Loucy (cell line): ENCODE data around the gene NBEAL2.
A peak's percentile ranks its signal among the peaks of the same experiment; 100 is the strongest.

Experiments used
- H2AFZ ChIP-seq: fragments of 200-600 bp; sonication (generic); 2 replicates; pipeline ENCODE4 v1.6.0; 2016; ENCODE audit warnings: antibody characterized with exemption, mild to moderate bottlenecking, low read length, moderate library complexity
- H3F3A ChIP-seq: fragments of 200-600 bp; 2 replicates; pipeline ENCODE4 v1.6.0; 2016; ENCODE audit warnings: antibody characterized with exemption, low read depth, mild to moderate bottlenecking
- H3K27me3 ChIP-seq: fragments of 200-600 bp; sonication (generic); 2 replicates; pipeline ENCODE4 v1.6.1; 2014; ENCODE audit warnings: low read length, mild to moderate bottlenecking; ENCODE audit not compliant: insufficient read depth, poor library complexity, severe bottlenecking
- H3K36me3 ChIP-seq: fragments of 200-600 bp; sonication (generic); 2 replicates; pipeline ENCODE4 v1.6.1; 2016; ENCODE audit warnings: low read length; ENCODE audit not compliant: insufficient read depth
- H3K4me1 ChIP-seq: fragments of 200-600 bp; sonication (generic); 2 replicates; pipeline ENCODE4 v1.5.1; 2014; ENCODE audit warnings: low read length, mild to moderate bottlenecking; ENCODE audit not compliant: insufficient read depth, poor library complexity, severe bottlenecking
- H3K4me2 ChIP-seq: fragments of 200-600 bp; sonication (generic); 2 replicates; pipeline ENCODE4 v1.6.0; 2014; ENCODE audit warnings: antibody characterized with exemption, low read length, low read depth, mild to moderate bottlenecking; ENCODE audit not compliant: poor library complexity, severe bottlenecking
- H3K4me3 ChIP-seq: fragments of 200-600 bp; sonication (generic); 2 replicates; pipeline ENCODE4 v1.5.1; 2014; ENCODE audit warnings: low read length, mild to moderate bottlenecking, mixed read lengths; ENCODE audit not compliant: poor library complexity, severe bottlenecking
- H3K79me2 ChIP-seq: fragments of 200-600 bp; sonication (generic); 2 replicates; pipeline ENCODE4 v1.6.1; 2014; ENCODE audit warnings: low read length; ENCODE audit not compliant: insufficient read depth
- H3K9ac ChIP-seq: fragments of 200-600 bp; sonication (generic); 2 replicates; pipeline ENCODE4 v1.6.0; 2014; ENCODE audit warnings: mild to moderate bottlenecking, low read depth, low read length, moderate library complexity; ENCODE audit not compliant: poor library complexity, severe bottlenecking
- H3K9me2 ChIP-seq: fragments of 200-600 bp; sonication (generic); replicated peaks from 2 replicates; pipeline ENCODE4 v1.6.1; 2016; ENCODE audit warnings: low read depth, low read length, mixed read lengths
- H3K9me3 ChIP-seq: fragments of 200-600 bp; sonication (generic); 2 replicates; pipeline ENCODE4 v1.6.1; 2014; ENCODE audit warnings: mild to moderate bottlenecking, antibody characterized with exemption, low read length, low read depth; ENCODE audit not compliant: insufficient read depth
- H4K20me1 ChIP-seq: fragments of 200-600 bp; sonication (generic); 2 replicates; pipeline ENCODE4 v1.6.0; 2014; ENCODE audit warnings: antibody characterized with exemption, low read length, mild to moderate bottlenecking; ENCODE audit not compliant: insufficient read depth, poor library complexity, severe bottlenecking
- CTCF ChIP-seq: fragments of 200-600 bp; sonication (generic); conservative IDR thresholded peaks from 2 replicates; pipeline ENCODE4 v1.5.1; 2014; ENCODE audit warnings: mild to moderate bottlenecking, antibody characterized with exemption, low read length
- EZH2phosphoT487 ChIP-seq: fragments of 200-600 bp; IDR thresholded peaks from 2 replicates; pipeline ENCODE4 v1.6.1; 2018; ENCODE audit warnings: antibody characterized with exemption, mild to moderate bottlenecking, moderate library complexity, borderline replicate concordance

NBEAL2 gene

GRCh38 chr3:46954178-46954577, 25.3 kb upstream of the NBEAL2 start:
- H3K9me3 ChIP-seq: no peaks in the 10 kb centered on the region
- no peaks in the 10 kb centered on the region for H3K27me3 ChIP-seq
- peak overlapping the region; percentile 22 for H3K9ac ChIP-seq
- peaks cover 23% of the 10 kb centered on the region for H4K20me1 ChIP-seq
- H3K79me2 ChIP-seq: peaks cover 96% of the 10 kb centered on the region
- H3K9me2 ChIP-seq: no peaks in the 10 kb centered on the region
- peak overlapping the region; percentile 74 for H3K4me2 ChIP-seq
- peak overlapping the region; percentile 53 for H3K4me3 ChIP-seq
- no peaks in the 10 kb centered on the region for H3K36me3 ChIP-seq
- no peak overlapping the region for H2AFZ ChIP-seq
- TF ChIP-seq EZH2phosphoT487: no peak
- no peak for TF ChIP-seq CTCF
- peaks cover 7% of the 10 kb centered on the region; the same call in 1 of the 2 replicates for H3F3A ChIP-seq
- peaks cover 84% of the 10 kb centered on the region for H3K4me1 ChIP-seq

GRCh38 chr3:46955157-46955556, 24.3 kb upstream of the NBEAL2 start:
- Histone ChIP-seq H3K4me2 (peak overlapping the region; percentile 38), H3K36me3 (no peaks in the 10 kb centered on the region), H2AFZ (no peak overlapping the region), H4K20me1 (peaks cover 22% of the 10 kb centered on the region), H3K27me3 (no peaks in the 10 kb centered on the region), H3K79me2 (peaks cover 96% of the 10 kb centered on the region), H3K9me3 (no peaks in the 10 kb centered on the region), H3K4me1 (peaks cover 84% of the 10 kb centered on the region), H3K9me2 (no peaks in the 10 kb centered on the region), H3F3A (peaks cover 7% of the 10 kb centered on the region; the same call in 1 of the 2 replicates), H3K9ac (peak overlapping the region; percentile 29), H3K4me3 (peak overlapping the region; percentile 2)
- TF ChIP-seq CTCF (no peak), EZH2phosphoT487 (no peak)

GRCh38 chr3:46955801-46956259, 23.6 kb upstream of the NBEAL2 start:
- H3K36me3 ChIP-seq: no peaks in the 10 kb centered on the region
- TF ChIP-seq CTCF: no peak
- no peak for TF ChIP-seq EZH2phosphoT487
- H4K20me1 ChIP-seq: peaks cover 18% of the 10 kb centered on the region

More at GRCh38 chr3:46955801-46956259, 23.6 kb upstream of the NBEAL2 start:
- Histone ChIP-seq H3K79me2 (peaks cover 96% of the 10 kb centered on the region), H3K4me1 (peaks cover 84% of the 10 kb centered on the region), H3K4me2 (peak overlapping the region; percentile 38), H3K27me3 (no peaks in the 10 kb centered on the region), H2AFZ (no peak overlapping the region), H3K4me3 (peak overlapping the region; percentile 2), H3K9me2 (no peaks in the 10 kb centered on the region), H3F3A (peaks cover 7% of the 10 kb centered on the region; the same call in 1 of the 2 replicates), H3K9ac (peak overlapping the region; percentile 29), H3K9me3 (no peaks in the 10 kb centered on the region)
